SK-N-SH (cell line): Measurements from ENCODE around the gene CCT4.

Experiments
- CTCF ChIP-seq: fragments of 200-600 bp; sonication (generic); IDR thresholded peaks from 2 replicates; pipeline ENCODE4 v1.6.1; 2017; ENCODE audit warnings: antibody characterized with exemption, mild to moderate bottlenecking, moderate library complexity
- EP300 ChIP-seq, 2 experiments: IDR thresholded peaks; 2 replicates each; pipeline versions ENCODE4 v1.4.0 to v1.6.1; 2012; ENCODE audit warnings: borderline replicate concordance in 1 of 2, low read depth in 1 of 2, low read length in 1 of 2
- FOXM1 ChIP-seq: IDR thresholded peaks from 2 replicates; pipeline ENCODE4 v1.4.0; 2012; ENCODE audit warnings: low read depth, mild to moderate bottlenecking
- MEF2A ChIP-seq: IDR thresholded peaks from 2 replicates; pipeline ENCODE4 v1.4.0; 2012; ENCODE audit warnings: low read depth, borderline replicate concordance
- MXI1 ChIP-seq: IDR thresholded peaks from 2 replicates; pipeline ENCODE4 v1.6.1; 2012; ENCODE audit warnings: mild to moderate bottlenecking, low read depth, low read length, improper control_type of control experiment
- POLR2AphosphoS5 ChIP-seq: IDR thresholded peaks from 2 replicates; pipeline ENCODE4 v1.6.1; 2012; ENCODE audit warnings: low read depth, low read length
- RFX5 ChIP-seq: IDR thresholded peaks from 2 replicates; pipeline ENCODE4 v1.6.1; 2012; ENCODE audit warnings: mild to moderate bottlenecking, improper control_type of control experiment, low read length
- SIN3A ChIP-seq: IDR thresholded peaks from 2 replicates; pipeline ENCODE4 v1.6.1; 2012; ENCODE audit warnings: low read depth, mild to moderate bottlenecking, low read length, moderate library complexity, borderline replicate concordance
- TCF12 ChIP-seq: IDR thresholded peaks from 2 replicates; pipeline ENCODE4 v1.4.0; 2012
- TF ChIP-seq, protein P1 (sequence below): fragments of 150-350 bp; IDR thresholded peaks from 2 replicates; pipeline ENCODE4 v1.6.1; 2017; ENCODE audit warnings: antibody characterized with exemption, low read length, low read depth, borderline replicate concordance
- TF ChIP-seq, protein P2 (sequence below): IDR thresholded peaks from 2 replicates; pipeline ENCODE4 v1.6.1; 2012; ENCODE audit warnings: mild to moderate bottlenecking, low read depth, low read length, moderate library complexity

- peak; percentile 40; the same call in 1 of the 2 replicates for TF ChIP-seq MXI1
- TF ChIP-seq CTCF: peak; percentile 32
- TF ChIP-seq POLR2AphosphoS5: no peak
- no peak for TF ChIP-seq RFX5
- no peak for TF ChIP-seq MEF2A
- TF ChIP-seq SIN3A: no peak
- TF ChIP-seq, protein P1, sequence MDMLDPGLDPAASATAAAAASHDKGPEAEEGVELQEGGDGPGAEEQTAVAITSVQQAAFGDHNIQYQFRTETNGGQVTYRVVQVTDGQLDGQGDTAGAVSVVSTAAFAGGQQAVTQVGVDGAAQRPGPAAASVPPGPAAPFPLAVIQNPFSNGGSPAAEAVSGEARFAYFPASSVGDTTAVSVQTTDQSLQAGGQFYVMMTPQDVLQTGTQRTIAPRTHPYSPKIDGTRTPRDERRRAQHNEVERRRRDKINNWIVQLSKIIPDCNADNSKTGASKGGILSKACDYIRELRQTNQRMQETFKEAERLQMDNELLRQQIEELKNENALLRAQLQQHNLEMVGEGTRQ: peak; percentile 27; the same call in 1 of the 2 replicates
- TF ChIP-seq EP300 (IDR thresholded peaks at IDR 0.05; ENCODE audit: borderline replicate concordance in 1 of 2, low read depth in 1 of 2, low read length in 1 of 2): no peak
- no peak for TF ChIP-seq FOXM1
- no peak for TF ChIP-seq TCF12
- TF ChIP-seq, protein P2, sequence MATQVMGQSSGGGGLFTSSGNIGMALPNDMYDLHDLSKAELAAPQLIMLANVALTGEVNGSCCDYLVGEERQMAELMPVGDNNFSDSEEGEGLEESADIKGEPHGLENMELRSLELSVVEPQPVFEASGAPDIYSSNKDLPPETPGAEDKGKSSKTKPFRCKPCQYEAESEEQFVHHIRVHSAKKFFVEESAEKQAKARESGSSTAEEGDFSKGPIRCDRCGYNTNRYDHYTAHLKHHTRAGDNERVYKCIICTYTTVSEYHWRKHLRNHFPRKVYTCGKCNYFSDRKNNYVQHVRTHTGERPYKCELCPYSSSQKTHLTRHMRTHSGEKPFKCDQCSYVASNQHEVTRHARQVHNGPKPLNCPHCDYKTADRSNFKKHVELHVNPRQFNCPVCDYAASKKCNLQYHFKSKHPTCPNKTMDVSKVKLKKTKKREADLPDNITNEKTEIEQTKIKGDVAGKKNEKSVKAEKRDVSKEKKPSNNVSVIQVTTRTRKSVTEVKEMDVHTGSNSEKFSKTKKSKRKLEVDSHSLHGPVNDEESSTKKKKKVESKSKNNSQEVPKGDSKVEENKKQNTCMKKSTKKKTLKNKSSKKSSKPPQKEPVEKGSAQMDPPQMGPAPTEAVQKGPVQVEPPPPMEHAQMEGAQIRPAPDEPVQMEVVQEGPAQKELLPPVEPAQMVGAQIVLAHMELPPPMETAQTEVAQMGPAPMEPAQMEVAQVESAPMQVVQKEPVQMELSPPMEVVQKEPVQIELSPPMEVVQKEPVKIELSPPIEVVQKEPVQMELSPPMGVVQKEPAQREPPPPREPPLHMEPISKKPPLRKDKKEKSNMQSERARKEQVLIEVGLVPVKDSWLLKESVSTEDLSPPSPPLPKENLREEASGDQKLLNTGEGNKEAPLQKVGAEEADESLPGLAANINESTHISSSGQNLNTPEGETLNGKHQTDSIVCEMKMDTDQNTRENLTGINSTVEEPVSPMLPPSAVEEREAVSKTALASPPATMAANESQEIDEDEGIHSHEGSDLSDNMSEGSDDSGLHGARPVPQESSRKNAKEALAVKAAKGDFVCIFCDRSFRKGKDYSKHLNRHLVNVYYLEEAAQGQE: no peak
These were observed 35.2 kb downstream of the CCT4 start for GRCh38 chr2:61853086-61853846.
